ENCODE results near the gene SRD5A1. TPM values are rescaled to one million over a fixed set of nuclear protein-coding genes. Genes with fewer than 3 reads are reported as not detected.

The SRD5A1 gene
- total and polyA plus RNA-seq, 2 experiments from 2014 or later: 18.2 to 87.3 TPM

GRCh38 chr5:6686915-6687409 lies 53.7 kb downstream of the SRD5A1 start:
- H3K36me3 Mint-ChIP-seq (ENCODE audit: low read depth): no peaks in the 10 kb centered on the region
- DNase-seq (ENCODE audit: low spot score) (peak; percentile 88), ATAC-seq (peak; percentile 97)
- Histone ChIP-seq H3K36me3 (ENCODE audit: insufficient read depth) (no peaks in the 10 kb centered on the region), H3K27ac (ENCODE audit: low read depth) (no peak overlapping the region), H3K27me3 (ENCODE audit: insufficient read depth) (peaks cover 9% of the 10 kb centered on the region; the same call in 1 of the 2 replicates), H3K4me3 (peak overlapping the region; percentile 52), H3K4me2 (peak overlapping the region; percentile 56), H3K9me2 (ENCODE audit: insufficient read depth) (no peaks in the 10 kb centered on the region), H3K79me2 (replicated peaks; ENCODE audit: insufficient read depth) (no peaks in the 10 kb centered on the region), H2AFZ (no peak overlapping the region; the same call in 1 of the 2 replicates), H3F3A (replicated peaks; ENCODE audit: low read depth) (no peaks in the 10 kb centered on the region), H4K20me1 (replicated peaks; ENCODE audit: insufficient read depth) (no peaks in the 10 kb centered on the region; the same call in 1 of the 2 replicates), H3K4me1 (ENCODE audit: insufficient read depth) (no peaks in the 10 kb centered on the region)
- no peak overlapping the region for H3K27ac Mint-ChIP-seq
- no peak for TF ChIP-seq ZNF331 (CRISPR knock-in tag; IDR thresholded peaks at IDR 0.05; ENCODE audit: low read depth)
- TF ChIP-seq REST (IDR thresholded peaks at IDR 0.05; ENCODE audit: unreplicated experiment): peak; percentile 81
- H3K27me3 Mint-ChIP-seq (ENCODE audit: insufficient read depth, low read depth, poor library complexity): peaks cover 10% of the 10 kb centered on the region
- peaks cover 6% of the 10 kb centered on the region for H3K4me1 Mint-ChIP-seq
- H3K4me3 Mint-ChIP-seq: peak overlapping the region; percentile 48
- H3K9me3 Mint-ChIP-seq: no peaks in the 10 kb centered on the region

- Histone ChIP-seq H3K4me3 (peak overlapping the region; percentile 52), H3K27me3 (ENCODE audit: insufficient read depth) (peaks cover 9% of the 10 kb centered on the region; the same call in 1 of the 2 replicates), H3K27ac (ENCODE audit: low read depth) (no peak overlapping the region), H3F3A (replicated peaks; ENCODE audit: low read depth) (no peaks in the 10 kb centered on the region), H2AFZ (no peak overlapping the region), H3K4me1 (ENCODE audit: insufficient read depth) (no peaks in the 10 kb centered on the region), H3K79me2 (replicated peaks; ENCODE audit: insufficient read depth) (no peaks in the 10 kb centered on the region), H3K4me2 (peak overlapping the region; percentile 56), H4K20me1 (replicated peaks; ENCODE audit: insufficient read depth) (no peaks in the 10 kb centered on the region; the same call in 1 of the 2 replicates), H3K36me3 (ENCODE audit: insufficient read depth) (no peaks in the 10 kb centered on the region), H3K9me2 (ENCODE audit: insufficient read depth) (no peaks in the 10 kb centered on the region)
- H3K9me3 Mint-ChIP-seq: no peaks in the 10 kb centered on the region
- H3K27ac Mint-ChIP-seq: no peak overlapping the region
- no peak for ATAC-seq
- no peak for DNase-seq (ENCODE audit: low spot score)
- H3K36me3 Mint-ChIP-seq (ENCODE audit: low read depth): no peaks in the 10 kb centered on the region
- no peak for TF ChIP-seq CTCF (conservative IDR thresholded peaks at IDR 0.05; ENCODE audit: low read depth in 2 of 2)
- no peak for TF ChIP-seq POLR2AphosphoS5 (IDR thresholded peaks at IDR 0.05; ENCODE audit: low read depth)
- TF ChIP-seq NANOG (IDR thresholded peaks at IDR 0.05; ENCODE audit: borderline replicate concordance): no peak
- no peak for TF ChIP-seq ZNF331 (CRISPR knock-in tag; IDR thresholded peaks at IDR 0.05; ENCODE audit: low read depth)
- TF ChIP-seq ETS1 (IDR thresholded peaks at IDR 0.05): no peak
- TF ChIP-seq JUNB (IDR thresholded peaks at IDR 0.05; ENCODE audit: unreplicated experiment): no peak
- no peak for TF ChIP-seq CREB1 (CRISPR knock-in tag; IDR thresholded peaks at IDR 0.05; ENCODE audit: low read depth)
- no peak for TF ChIP-seq REST (IDR thresholded peaks at IDR 0.05; ENCODE audit: unreplicated experiment)
- TF ChIP-seq ZNF114 (CRISPR knock-in tag; IDR thresholded peaks at IDR 0.05): no peak
- TF ChIP-seq EZH2 (IDR thresholded peaks at IDR 0.05; ENCODE audit: low read depth, unreplicated experiment): no peak
- peak overlapping the region; percentile 48 for H3K4me3 Mint-ChIP-seq
- H3K27me3 Mint-ChIP-seq (ENCODE audit: insufficient read depth, low read depth, poor library complexity): peaks cover 10% of the 10 kb centered on the region
- peaks cover 4% of the 10 kb centered on the region for H3K4me1 Mint-ChIP-seq
Observed at GRCh38 chr5:6687505-6687904, 54.3 kb downstream of the SRD5A1 start.
